Keratinocyte (primary cell): Measurements from ENCODE around the gene AP1S3. TPM values are rescaled to one million over a fixed set of nuclear protein-coding genes. Genes with fewer than 3 reads are reported as not detected.

Experiments used
- DNase-seq: peaks from one replicate; pipeline ENCODE4 v3.0.0-alpha.2; 2011; ENCODE audit warnings: low read depth, missing footprints, low spot score
- FAIRE-seq: peaks from 2 replicates; lab custom pipeline; 2011; peaks lifted over from hg19 to GRCh38; lab: Jason Lieb, UNC
- H2AFZ ChIP-seq: 2 replicates; pipeline ENCODE4 v1.6.0; 2012; ENCODE audit warnings: low read length, control low read depth, inconsistent platforms; ENCODE audit not compliant: control insufficient read depth
- H3K27ac ChIP-seq: 2 replicates; pipeline ENCODE4 v1.5.1; 2011; ENCODE audit warnings: low read length; ENCODE audit not compliant: control insufficient read depth, insufficient read depth
- H3K27me3 ChIP-seq: 3 replicates; pipeline ENCODE4 v1.6.0; 2011; ENCODE audit warnings: low read length; ENCODE audit not compliant: control insufficient read depth, insufficient read depth; ENCODE audit errors: extremely low read depth
- H3K36me3 ChIP-seq, 2 experiments: 2 replicates in 1 of 2; 3 replicates in 1 of 2; pipeline ENCODE4 v1.5.1; 2011; ENCODE audit warnings: low read length in 2 of 2, mild to moderate bottlenecking in 1 of 2; ENCODE audit not compliant: control insufficient read depth in 2 of 2, insufficient read depth in 2 of 2; ENCODE audit errors: extremely low read depth in 1 of 2
- H3K4me1 ChIP-seq: 3 replicates; pipeline ENCODE4 v1.5.1; 2011; ENCODE audit warnings: low read length; ENCODE audit not compliant: control insufficient read depth, insufficient read depth; ENCODE audit errors: extremely low read depth
- H3K4me2 ChIP-seq: 3 replicates; pipeline ENCODE4 v1.6.0; 2011; ENCODE audit warnings: low read depth, low read length; ENCODE audit not compliant: control insufficient read depth, insufficient read depth; ENCODE audit errors: extremely low read depth
- H3K4me3 ChIP-seq, 3 experiments: fragments of 200-600 bp in 1 of 3; sonication (generic) in 1 of 3; 2 replicates in 2 of 3; 3 replicates in 1 of 3; pipeline ENCODE4 v1.5.1; 2011 to 2016; ENCODE audit warnings: low read length in 3 of 3, mild to moderate bottlenecking in 3 of 3, control low read depth in 2 of 3, inconsistent platforms in 1 of 3, low read depth in 1 of 3, mixed read lengths in 1 of 3, mixed run types in 1 of 3, moderate library complexity in 1 of 3; ENCODE audit not compliant: control insufficient read depth in 2 of 3, insufficient read depth in 2 of 3; ENCODE audit errors: extremely low read depth in 1 of 3
- H3K79me2 ChIP-seq: 2 replicates; pipeline ENCODE4 v1.6.0; 2012; ENCODE audit warnings: low read length; ENCODE audit not compliant: control insufficient read depth, insufficient read depth
- H3K9ac ChIP-seq: 3 replicates; pipeline ENCODE4 v1.6.0; 2011; ENCODE audit warnings: low read length; ENCODE audit not compliant: control insufficient read depth, insufficient read depth; ENCODE audit errors: extremely low read depth
- H3K9me1 ChIP-seq: 3 replicates; pipeline ENCODE4 v1.6.0; 2011; ENCODE audit warnings: low read length; ENCODE audit not compliant: control insufficient read depth, insufficient read depth; ENCODE audit errors: extremely low read depth
- H3K9me3 ChIP-seq: 2 replicates; pipeline ENCODE4 v1.5.1; 2012; ENCODE audit warnings: low read depth, low read length; ENCODE audit not compliant: control insufficient read depth
- H4K20me1 ChIP-seq: 3 replicates; pipeline ENCODE4 v1.6.0; 2011; ENCODE audit warnings: low read length; ENCODE audit not compliant: control insufficient read depth, insufficient read depth; ENCODE audit errors: extremely low read depth
- CTCF ChIP-seq, 3 experiments: IDR thresholded peaks in 1 of 3; conservative IDR thresholded peaks in 1 of 3; optimal IDR thresholded peaks in 1 of 3; 2 replicates in 2 of 3; 3 replicates in 1 of 3; pipeline versions ENCODE3 to v1.5.1; 2011; ENCODE audit warnings: low read length in 3 of 3, mild to moderate bottlenecking in 3 of 3, moderate library complexity in 2 of 3, control low read depth in 1 of 3, inconsistent platforms in 1 of 3; ENCODE audit not compliant: insufficient read depth in 2 of 3; ENCODE audit errors: extremely low read depth in 1 of 3
- EZH2 ChIP-seq: IDR thresholded peaks from one replicate; pipeline ENCODE4 v1.6.1; 2012; ENCODE audit warnings: inconsistent platforms, mild to moderate bottlenecking, low read length, moderate library complexity
- dilution Hi-C: fragments of 300-500 bp; cut with MboI; formaldehyde crosslinking; loops from one replicate; pipeline ENCODE4 v1.7.0; 2020; ENCODE audit warnings: low sequenced_read_pairs; ENCODE audit not compliant: extremely low pct_ligation_motif_present
- polyA plus RNA-seq, 5 experiments: library from polyadenylated mRNA; depleted of rRNA in 3 of 5; stranded (reverse) in 3 of 5; stranded (forward) in 1 of 5; unstranded in 1 of 5; fragments of >200 nt; gene quantifications; 1 replicate in 1 of 5; 2 replicates in 3 of 5; 3 replicates in 1 of 5; pipeline versions ENCODE4 v1.2.1 to v1.2.3, GENCODE V29; 2011 to 2012; ENCODE audit warnings: missing spikeins in 2 of 5, low read depth in 1 of 5, low replicate concordance in 1 of 5

The AP1S3 gene
- polyA plus RNA-seq, 1 donor (not counting 4 experiments of a cell fraction or from before 2014, with no cell fraction given): 33.7 TPM

GRCh38 chr2:223828314-223828713 is 9.1 kb downstream of the AP1S3 start:
- DNase-seq (no peak), FAIRE-seq (no peak)
- H3K9ac ChIP-seq: no peak overlapping the region
- H3K9me3 ChIP-seq: no peaks in the 10 kb centered on the region
- peaks cover 51% of the 10 kb centered on the region for H3K79me2 ChIP-seq
- no peaks in the 10 kb centered on the region for H4K20me1 ChIP-seq
- H3K4me1 ChIP-seq: no peaks in the 10 kb centered on the region
- H3K36me3 ChIP-seq: peaks cover 0 to 3% of the 10 kb centered on the region in 2 experiments
- H3K9me1 ChIP-seq: no peaks in the 10 kb centered on the region
- H2AFZ ChIP-seq: no peak overlapping the region
- dilution Hi-C loops: no loop called here
- no peak overlapping the region for H3K4me3 ChIP-seq
- TF ChIP-seq EZH2: no peak
- TF ChIP-seq CTCF (optimal IDR thresholded peaks at IDR 0.05 in 1 of 3, IDR thresholded peaks at IDR 0.05 in 1 of 3, conservative IDR thresholded peaks at IDR 0.05 in 1 of 3; ENCODE audit: extremely low read depth in 1 of 3, insufficient read depth in 2 of 3, low read length in 3 of 3): no peak
- no peak overlapping the region for H3K4me2 ChIP-seq
- no peaks in the 10 kb centered on the region for H3K27me3 ChIP-seq
- no peak overlapping the region for H3K27ac ChIP-seq

GRCh38 chr2:223826995-223827394 is 10.4 kb downstream of the AP1S3 start:
- Histone ChIP-seq H4K20me1 (no peaks in the 10 kb centered on the region), H3K9ac (no peak overlapping the region), H3K4me3 (no peak overlapping the region), H3K27ac (no peak overlapping the region), H3K27me3 (no peaks in the 10 kb centered on the region), H3K36me3 (peaks cover 0 to 2% of the 10 kb centered on the region in 2 experiments), H3K4me1 (no peaks in the 10 kb centered on the region), H3K79me2 (peaks cover 43% of the 10 kb centered on the region), H3K9me1 (no peaks in the 10 kb centered on the region), H3K4me2 (no peak overlapping the region), H3K9me3 (no peaks in the 10 kb centered on the region), H2AFZ (no peak overlapping the region)
- no peak for DNase-seq
- dilution Hi-C loops: no loop called here
- no peak for FAIRE-seq
- TF ChIP-seq CTCF (optimal IDR thresholded peaks at IDR 0.05 in 1 of 3, IDR thresholded peaks at IDR 0.05 in 1 of 3, conservative IDR thresholded peaks at IDR 0.05 in 1 of 3; ENCODE audit: extremely low read depth in 1 of 3, insufficient read depth in 2 of 3, low read length in 3 of 3): no peak
- no peak for TF ChIP-seq EZH2
